CD14-positive monocyte (primary cell): Measurements from ENCODE around the gene CDH2. TPM values are rescaled to one million over a fixed set of nuclear protein-coding genes. Genes with fewer than 3 reads are reported as not detected.

ENCODE experiments used
- DNase-seq, 3 donors: peaks; one replicate each; pipeline ENCODE4 v3.0.0-alpha.2; 2011 to 2022
- H2AFZ ChIP-seq: 2 replicates; pipeline ENCODE4 v1.6.0; 2012; ENCODE audit warnings: mild to moderate bottlenecking, low read depth, low read length, inconsistent platforms; ENCODE audit not compliant: insufficient read depth, poor library complexity, severe bottlenecking
- H3K27ac ChIP-seq, 2 donors: 1 replicate in 1 of 2; 2 replicates in 1 of 2; pipeline ENCODE4 v1.5.1; 2012 to 2013; ENCODE audit warnings: low read length in 2 of 2, control low read depth in 1 of 2, inconsistent platforms in 1 of 2, low read depth in 1 of 2, mild to moderate bottlenecking in 1 of 2
- H3K27me3 ChIP-seq, 2 donors: one replicate each; pipeline versions ENCODE4 v1.6.0 to v1.6.1; 2011 to 2013; ENCODE audit warnings: low read length in 2 of 2; ENCODE audit not compliant: control insufficient read depth in 2 of 2, insufficient read depth in 2 of 2
- H3K36me3 ChIP-seq, 2 donors: replicated peaks in 1 of 2; 1 replicate in 1 of 2; 2 replicates in 1 of 2; pipeline versions ENCODE4 v1.5.1 to v1.6.1; 2012 to 2013; ENCODE audit warnings: low read length in 2 of 2, control low read depth in 1 of 2, inconsistent platforms in 1 of 2, mild to moderate bottlenecking in 1 of 2; ENCODE audit not compliant: insufficient read depth in 2 of 2, control insufficient read depth in 1 of 2
- H3K4me1 ChIP-seq, 2 donors: 1 replicate in 1 of 2; 2 replicates in 1 of 2; pipeline versions ENCODE4 v1.5.1 to v1.6.1; 2012 to 2013; ENCODE audit warnings: low read length in 2 of 2, control low read depth in 1 of 2, inconsistent platforms in 1 of 2, mild to moderate bottlenecking in 1 of 2, moderate library complexity in 1 of 2; ENCODE audit not compliant: insufficient read depth in 2 of 2, control insufficient read depth in 1 of 2
- H3K4me2 ChIP-seq: replicated peaks from 2 replicates; pipeline ENCODE3; 2012; ENCODE audit warnings: low read length, moderate library complexity, mild to moderate bottlenecking; ENCODE audit not compliant: poor library complexity, severe bottlenecking; ENCODE audit errors: extremely low read depth
- H3K4me3 ChIP-seq, 3 experiments: fragments of 200-600 bp in 1 of 3; sonication (generic) in 1 of 3; replicated peaks in 1 of 3; 1 replicate in 2 of 3; 2 replicates in 1 of 3; pipeline ENCODE4 v1.5.1; 2011 to 2013; ENCODE audit warnings: low read length in 3 of 3, mild to moderate bottlenecking in 3 of 3, control low read depth in 2 of 3, low read depth in 2 of 3, inconsistent platforms in 1 of 3, moderate library complexity in 1 of 3
- H3K79me2 ChIP-seq: 2 replicates; pipeline ENCODE4 v1.6.0; 2012; ENCODE audit warnings: mild to moderate bottlenecking, control low read depth, inconsistent platforms, low read length, moderate library complexity; ENCODE audit not compliant: insufficient read depth
- H3K9ac ChIP-seq: 2 replicates; pipeline ENCODE4 v1.6.0; 2017; ENCODE audit warnings: low read length, mild to moderate bottlenecking; ENCODE audit not compliant: insufficient read depth, poor library complexity, severe bottlenecking
- H3K9me3 ChIP-seq, 2 donors: replicated peaks in 1 of 2; 1 replicate in 1 of 2; 2 replicates in 1 of 2; pipeline versions ENCODE4 v1.5.1 to v1.6.1; 2012 to 2013; ENCODE audit warnings: low read length in 2 of 2, control low read depth in 1 of 2; ENCODE audit not compliant: control insufficient read depth in 1 of 2, insufficient read depth in 1 of 2
- H4K20me1 ChIP-seq: 2 replicates; pipeline ENCODE4 v1.6.0; 2012; ENCODE audit warnings: mild to moderate bottlenecking, low read length, control low read depth, moderate library complexity; ENCODE audit not compliant: insufficient read depth
- H3K27ac Mint-ChIP-seq, 7 donors: one replicate each; pipeline ENCODE4 v1.8.0; 2020; ENCODE audit warnings: mild to moderate bottlenecking in 7 of 7, mixed read lengths in 7 of 7, moderate library complexity in 6 of 7, inconsistent platforms in 2 of 7
- H3K27me3 Mint-ChIP-seq, 3 donors: one replicate each; pipeline ENCODE4 v1.8.0; 2021 to 2022; ENCODE audit warnings: low read depth in 3 of 3, mild to moderate bottlenecking in 3 of 3, mixed read lengths in 3 of 3, moderate library complexity in 3 of 3, inconsistent platforms in 1 of 3
- H3K36me3 Mint-ChIP-seq, 2 donors: one replicate each; pipeline ENCODE4 v1.8.0; 2020; ENCODE audit warnings: mixed read lengths in 2 of 2, inconsistent platforms in 1 of 2, mild to moderate bottlenecking in 1 of 2
- H3K4me1 Mint-ChIP-seq: one replicate; pipeline ENCODE4 v1.8.0; 2020; ENCODE audit warnings: mild to moderate bottlenecking, mixed read lengths
- H3K4me3 Mint-ChIP-seq, 2 donors: one replicate each; pipeline ENCODE4 v1.8.0; 2020; ENCODE audit warnings: mild to moderate bottlenecking in 2 of 2, mixed read lengths in 2 of 2, moderate library complexity in 1 of 2
- H3K9me3 Mint-ChIP-seq, 7 donors: one replicate each; pipeline ENCODE4 v1.8.0; 2020 to 2022; ENCODE audit warnings: mixed read lengths in 7 of 7, mild to moderate bottlenecking in 6 of 7, moderate library complexity in 6 of 7, inconsistent platforms in 2 of 7
- CTCF ChIP-seq: fragments of 200-600 bp; IDR thresholded peaks from one replicate; pipeline ENCODE4 v1.8.0; 2022; ENCODE audit warnings: antibody characterized with exemption, mild to moderate bottlenecking
- WGBS: methylation state at CpG from one replicate; pipeline ENCODE4 v1.1.5; 2013; ENCODE audit warnings: missing lambda C conversion rate; ENCODE audit not compliant: insufficient coverage; 5-methylcytosine and 5-hydroxymethylcytosine counted together
- intact Hi-C, 2 donors: fragments of 100-400 bp; cut with micrococcal nuclease; formaldehyde crosslinking; loops; one replicate each; pipeline versions ENCODE4 v1.15.0 to v1.15.1; 2023
- polyA plus RNA-seq, 3 donors: library from polyadenylated mRNA; depleted of rRNA in 1 of 3; unstranded in 2 of 3; stranded (reverse) in 1 of 3; fragments of 300-500 nt in 2 of 3; fragments of >200 nt in 1 of 3; fragmentation: Illumina TruSeq in 2 of 3; gene quantifications; 1 replicate in 2 of 3; 2 replicates in 1 of 3; pipeline ENCODE4 v1.2.3, GENCODE V29; 2012 to 2021

The CDH2 gene
- polyA plus RNA-seq, 3 donors: 0.03 to 0.32 (median 0.08) TPM

- H3K79me2 ChIP-seq: no peaks in the 10 kb centered on the region
- H3K27me3 Mint-ChIP-seq: no peaks in the 10 kb centered on the region
- no peaks in the 10 kb centered on the region for H4K20me1 ChIP-seq
- no peaks in the 10 kb centered on the region for H3K36me3 Mint-ChIP-seq
- WGBS: no CpG with 5 or more reads among the region's 4 CpGs
- no peak overlapping the region for H2AFZ ChIP-seq
- no peak overlapping the region for H3K9ac ChIP-seq
- no peaks in the 10 kb centered on the region for H3K27me3 ChIP-seq
- intact Hi-C loops: no loop called here
- H3K4me1 Mint-ChIP-seq: no peaks in the 10 kb centered on the region
- H3K27ac Mint-ChIP-seq: no peak overlapping the region
- no peaks in the 10 kb centered on the region for H3K4me1 ChIP-seq
- H3K4me3 Mint-ChIP-seq: no peak overlapping the region
- TF ChIP-seq CTCF: no peak
- no peak for DNase-seq
- H3K9me3 ChIP-seq: no peaks in the 10 kb centered on the region
- H3K9me3 Mint-ChIP-seq: peaks cover 0 to 4% (median 1%) of the 10 kb centered on the region in 7 donors
- no peaks in the 10 kb centered on the region for H3K36me3 ChIP-seq
- no peak overlapping the region for H3K4me3 ChIP-seq
- H3K27ac ChIP-seq: no peak overlapping the region
- H3K4me2 ChIP-seq: no peak overlapping the region
Measured at GRCh38 chr18:28095631-28096030, 81.3 kb downstream of the CDH2 start.

- DNase-seq: no peak
- Histone ChIP-seq H3K9me3 (no peaks in the 10 kb centered on the region), H3K27ac (no peak overlapping the region), H4K20me1 (no peaks in the 10 kb centered on the region), H3K4me3 (no peak overlapping the region), H3K79me2 (no peaks in the 10 kb centered on the region), H3K4me1 (no peaks in the 10 kb centered on the region), H3K9ac (no peak overlapping the region), H3K27me3 (no peaks in the 10 kb centered on the region), H2AFZ (no peak overlapping the region), H3K36me3 (no peaks in the 10 kb centered on the region), H3K4me2 (no peak overlapping the region)
- no peaks in the 10 kb centered on the region for H3K27me3 Mint-ChIP-seq
- H3K27ac Mint-ChIP-seq: no peak overlapping the region
- H3K9me3 Mint-ChIP-seq: peaks cover 0 to 4% (median 1%) of the 10 kb centered on the region in 7 donors
- no peak for TF ChIP-seq CTCF
- H3K4me3 Mint-ChIP-seq: no peak overlapping the region
- no peaks in the 10 kb centered on the region for H3K36me3 Mint-ChIP-seq
- WGBS: 100% methylated on average over 2 of the region's 3 CpGs
- no peaks in the 10 kb centered on the region for H3K4me1 Mint-ChIP-seq
- intact Hi-C loops: no loop called here
Measured at GRCh38 chr18:28095041-28095440, 81.9 kb downstream of the CDH2 start.
